Measurements from ENCODE around the gene CNGA2.
"Not testable (repeated sequence)": the region's sequence is repeated elsewhere in the genome, so short reads cannot be mapped to it uniquely, and the experiment has no call there.

CNGA2 gene

GRCh38 chrX:151734446-151734845 lies at the start of gene CNGA2:
Gene CNGA2 (plus strand): TSS chrX:151734746. CDS start chrX:151738484, 3,738 bp downstream.
- no peaks in the 10 kb centered on the region for H3K4me1 ChIP-seq (ENCODE audit: control insufficient read depth in 2 of 2, insufficient read depth in 2 of 2, low read length in 2 of 2)
- H3K27ac ChIP-seq (ENCODE audit: low read depth in 2 of 2, low read length in 2 of 2): no peak within 1 kb of the TSS
- H3K9me3 ChIP-seq (ENCODE audit: control insufficient read depth in 2 of 2, low read length in 2 of 2): no peaks in the 10 kb centered on the region
- no peak within 1 kb of the TSS for H3K4me3 ChIP-seq (ENCODE audit: low read length in 2 of 2)
- no peak within 1 kb of the TSS for H3K9ac ChIP-seq (ENCODE audit: low read depth in 1 of 2, low read length in 2 of 2)
- H3K27me3 ChIP-seq (ENCODE audit: control insufficient read depth in 2 of 2, insufficient read depth in 2 of 2, low read length in 2 of 2): peaks cover 0 to 17% of the 10 kb centered on the region in 2 donors
- no peaks in the 10 kb centered on the region for H3K36me3 ChIP-seq (ENCODE audit: control insufficient read depth in 2 of 2, insufficient read depth in 2 of 2, low read length in 2 of 2)

- H3K27me3 ChIP-seq (ENCODE audit: control insufficient read depth in 2 of 2, insufficient read depth in 2 of 2, low read length in 2 of 2): peaks cover 0 to 6% of the 10 kb centered on the region in 2 donors
- H3K36me3 ChIP-seq (ENCODE audit: control insufficient read depth in 2 of 2, insufficient read depth in 2 of 2, low read length in 2 of 2): no peaks in the 10 kb centered on the region
- H3K27ac ChIP-seq (ENCODE audit: low read depth in 2 of 2, low read length in 2 of 2): no peak overlapping the region
- no peak overlapping the region for H3K9ac ChIP-seq (ENCODE audit: low read depth in 1 of 2, low read length in 2 of 2)
- H3K4me3 ChIP-seq (ENCODE audit: low read length in 2 of 2): no peak overlapping the region
- H3K4me1 ChIP-seq (ENCODE audit: control insufficient read depth in 2 of 2, insufficient read depth in 2 of 2, low read length in 2 of 2): no peaks in the 10 kb centered on the region
- no peaks in the 10 kb centered on the region for H3K9me3 ChIP-seq (ENCODE audit: control insufficient read depth in 2 of 2, low read length in 2 of 2)
These were observed 46.9 kb upstream of the CNGA2 start for GRCh38 chrX:151687635-151688034.

GRCh38 chrX:151688695-151689094 lies 45.9 kb upstream of the CNGA2 start:
- Histone ChIP-seq H3K4me3 (ENCODE audit: low read length in 2 of 2) (no peak overlapping the region), H3K27me3 (ENCODE audit: control insufficient read depth in 2 of 2, insufficient read depth in 2 of 2, low read length in 2 of 2) (peaks cover 0 to 5% of the 10 kb centered on the region in 2 donors), H3K36me3 (ENCODE audit: control insufficient read depth in 2 of 2, insufficient read depth in 2 of 2, low read length in 2 of 2) (no peaks in the 10 kb centered on the region), H3K27ac (ENCODE audit: low read depth in 2 of 2, low read length in 2 of 2) (no peak overlapping the region), H3K9ac (ENCODE audit: low read depth in 1 of 2, low read length in 2 of 2) (no peak overlapping the region), H3K4me1 (ENCODE audit: control insufficient read depth in 2 of 2, insufficient read depth in 2 of 2, low read length in 2 of 2) (no peaks in the 10 kb centered on the region), H3K9me3 (ENCODE audit: control insufficient read depth in 2 of 2, low read length in 2 of 2) (no peaks in the 10 kb centered on the region)

DNA sequence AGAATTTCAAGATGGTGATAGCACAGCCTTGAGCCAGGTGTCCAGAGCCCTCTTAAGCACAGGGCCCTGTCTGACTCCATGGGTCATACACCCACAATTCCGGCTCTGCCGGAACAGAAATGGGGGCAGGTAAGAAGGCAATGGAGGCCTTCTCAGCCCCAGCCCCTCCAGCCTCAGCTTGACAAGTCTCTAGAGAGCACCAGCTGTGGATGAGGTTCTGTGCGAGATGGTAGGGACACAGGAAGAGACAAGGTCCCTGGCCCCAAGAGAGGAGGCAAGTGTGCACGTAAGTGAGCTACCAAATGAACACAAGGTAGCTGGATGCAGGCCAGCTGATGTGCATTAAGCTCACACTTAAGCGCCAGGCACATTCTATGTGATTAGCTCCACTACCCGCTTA lies 41.7 kb upstream of the CNGA2 start:
- no peak overlapping the region for H3K27ac ChIP-seq (ENCODE audit: low read depth in 2 of 2, low read length in 2 of 2)
- no peaks in the 10 kb centered on the region for H3K9me3 ChIP-seq (ENCODE audit: control insufficient read depth in 2 of 2, low read length in 2 of 2)
- H3K36me3 ChIP-seq (ENCODE audit: control insufficient read depth in 2 of 2, insufficient read depth in 2 of 2, low read length in 2 of 2): no peaks in the 10 kb centered on the region
- H3K4me3 ChIP-seq (ENCODE audit: low read length in 2 of 2): no peak overlapping the region
- no peaks in the 10 kb centered on the region for H3K4me1 ChIP-seq (ENCODE audit: control insufficient read depth in 2 of 2, insufficient read depth in 2 of 2, low read length in 2 of 2)
- no peak overlapping the region for H3K9ac ChIP-seq (ENCODE audit: low read depth in 1 of 2, low read length in 2 of 2)
- peaks cover 0 to 6% of the 10 kb centered on the region in 2 donors for H3K27me3 ChIP-seq (ENCODE audit: control insufficient read depth in 2 of 2, insufficient read depth in 2 of 2, low read length in 2 of 2)

DNA sequence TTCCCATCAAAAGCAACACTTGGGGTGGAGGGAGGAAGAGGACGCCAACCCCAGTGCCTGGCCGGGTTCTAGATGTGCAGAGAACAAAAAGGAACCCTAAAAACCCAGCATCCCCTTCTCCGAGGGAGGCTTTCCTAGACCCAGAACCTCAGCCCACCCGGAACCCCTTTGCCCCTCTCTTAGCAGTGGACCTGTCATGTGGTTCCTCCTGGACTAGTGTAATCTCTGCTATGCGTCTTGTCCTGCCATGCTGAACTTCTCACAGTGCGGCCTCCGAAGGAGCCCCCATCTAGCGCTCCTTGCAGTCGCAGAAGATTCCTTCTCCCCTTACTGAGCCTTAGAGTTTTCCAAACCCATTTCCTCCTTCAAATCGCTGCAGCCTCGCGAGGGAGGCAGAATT lies 40.4 kb upstream of the CNGA2 start:
- Histone ChIP-seq H3K36me3 (ENCODE audit: control insufficient read depth in 2 of 2, insufficient read depth in 2 of 2, low read length in 2 of 2) (no peaks in the 10 kb centered on the region), H3K4me3 (ENCODE audit: low read length in 2 of 2) (no peak overlapping the region), H3K4me1 (ENCODE audit: control insufficient read depth in 2 of 2, insufficient read depth in 2 of 2, low read length in 2 of 2) (no peaks in the 10 kb centered on the region), H3K27ac (ENCODE audit: low read depth in 2 of 2, low read length in 2 of 2) (no peak overlapping the region), H3K9me3 (ENCODE audit: control insufficient read depth in 2 of 2, low read length in 2 of 2) (no peaks in the 10 kb centered on the region), H3K9ac (ENCODE audit: low read depth in 1 of 2, low read length in 2 of 2) (no peak overlapping the region), H3K27me3 (ENCODE audit: control insufficient read depth in 2 of 2, insufficient read depth in 2 of 2, low read length in 2 of 2) (peaks cover 0 to 6% of the 10 kb centered on the region in 2 donors)

- Histone ChIP-seq H3K9me3 (ENCODE audit: control insufficient read depth in 2 of 2, low read length in 2 of 2) (no peaks in the 10 kb centered on the region), H3K27ac (ENCODE audit: low read depth in 2 of 2, low read length in 2 of 2) (no peak within 1 kb of the TSS), H3K4me1 (ENCODE audit: control insufficient read depth in 2 of 2, insufficient read depth in 2 of 2, low read length in 2 of 2) (no peaks in the 10 kb centered on the region), H3K4me3 (ENCODE audit: low read length in 2 of 2) (no peak within 1 kb of the TSS), H3K36me3 (ENCODE audit: control insufficient read depth in 2 of 2, insufficient read depth in 2 of 2, low read length in 2 of 2) (no peaks in the 10 kb centered on the region), H3K9ac (ENCODE audit: low read depth in 1 of 2, low read length in 2 of 2) (no peak within 1 kb of the TSS), H3K27me3 (ENCODE audit: control insufficient read depth in 2 of 2, insufficient read depth in 2 of 2, low read length in 2 of 2) (peaks cover 0 to 6% of the 10 kb centered on the region in 2 donors)
These were observed 39.6 kb upstream of the CNGA2 start, which contains the start of gene PRRG3 for GRCh38 chrX:151694661-151695582. Gene PRRG3 (plus strand): TSS chrX:151695458. CDS start chrX:151698815, 3,357 bp downstream.

DNA sequence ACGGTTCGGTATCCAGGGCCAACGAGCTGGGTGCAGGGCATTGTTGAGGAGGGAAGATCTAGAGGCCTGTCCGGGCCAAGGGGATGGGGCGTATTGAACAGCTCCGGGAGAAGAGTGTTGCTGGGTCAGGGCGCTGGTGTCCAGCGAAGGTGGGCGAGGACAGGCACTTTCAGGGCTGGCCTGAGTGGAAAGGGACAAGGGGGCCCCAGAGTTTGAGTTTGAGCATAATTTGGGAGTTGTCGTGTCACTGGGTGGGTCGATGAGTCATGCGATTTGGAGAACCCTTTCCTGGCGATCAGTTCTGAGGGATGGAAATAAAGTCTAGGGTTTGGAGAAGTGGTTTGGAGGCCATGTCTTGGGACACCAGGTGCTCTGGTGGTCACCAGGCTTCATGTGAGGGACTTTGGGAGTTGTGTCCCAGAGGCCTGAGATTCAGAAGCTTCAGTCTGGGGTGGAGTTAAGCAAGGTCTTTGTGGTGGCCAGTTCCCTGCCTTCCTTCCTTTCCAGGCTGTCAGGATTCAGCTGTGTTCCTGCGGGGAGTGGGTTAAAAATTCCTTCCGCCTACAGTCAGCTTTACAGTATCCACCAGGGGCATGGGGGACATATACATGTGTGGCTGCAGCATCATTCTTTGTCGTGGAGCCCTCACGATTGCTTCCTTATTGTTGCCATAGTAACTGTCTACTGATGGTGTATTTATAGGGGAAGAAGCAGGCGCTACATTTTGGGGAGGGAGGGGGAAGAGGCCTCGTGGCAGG lies 38.8 kb upstream of the CNGA2 start:
- Histone ChIP-seq H3K9me3 (ENCODE audit: control insufficient read depth in 2 of 2, low read length in 2 of 2) (no peaks in the 10 kb centered on the region), H3K27me3 (ENCODE audit: control insufficient read depth in 2 of 2, insufficient read depth in 2 of 2, low read length in 2 of 2) (peaks cover 0 to 6% of the 10 kb centered on the region in 2 donors), H3K27ac (ENCODE audit: low read depth in 2 of 2, low read length in 2 of 2) (no peak overlapping the region), H3K4me3 (ENCODE audit: low read length in 2 of 2) (no peak overlapping the region), H3K9ac (ENCODE audit: low read depth in 1 of 2, low read length in 2 of 2) (no peak overlapping the region), H3K4me1 (ENCODE audit: control insufficient read depth in 2 of 2, insufficient read depth in 2 of 2, low read length in 2 of 2) (no peaks in the 10 kb centered on the region), H3K36me3 (ENCODE audit: control insufficient read depth in 2 of 2, insufficient read depth in 2 of 2, low read length in 2 of 2) (no peaks in the 10 kb centered on the region)

- not testable (repeated sequence) for H3K9me3 ChIP-seq (ENCODE audit: control insufficient read depth in 2 of 2, low read length in 2 of 2)
These were observed 37.5 kb upstream of the CNGA2 start for GRCh38 chrX:151697082-151697481.

GRCh38 chrX:151697522-151697921 lies 37.0 kb upstream of the CNGA2 start:
- Histone ChIP-seq H3K27ac (ENCODE audit: low read depth in 2 of 2, low read length in 2 of 2) (no peak overlapping the region), H3K27me3 (ENCODE audit: control insufficient read depth in 2 of 2, insufficient read depth in 2 of 2, low read length in 2 of 2) (peaks cover 0 to 6% of the 10 kb centered on the region in 2 donors), H3K36me3 (ENCODE audit: control insufficient read depth in 2 of 2, insufficient read depth in 2 of 2, low read length in 2 of 2) (no peaks in the 10 kb centered on the region), H3K4me3 (ENCODE audit: low read length in 2 of 2) (no peak overlapping the region), H3K4me1 (ENCODE audit: control insufficient read depth in 2 of 2, insufficient read depth in 2 of 2, low read length in 2 of 2) (no peaks in the 10 kb centered on the region), H3K9me3 (ENCODE audit: control insufficient read depth in 2 of 2, low read length in 2 of 2) (no peaks in the 10 kb centered on the region), H3K9ac (ENCODE audit: low read depth in 1 of 2, low read length in 2 of 2) (no peak overlapping the region)

More at GRCh38 chrX:151697082-151697481, 37.5 kb upstream of the CNGA2 start:
- H3K9ac ChIP-seq (ENCODE audit: low read depth in 1 of 2, low read length in 2 of 2); H3K27me3 ChIP-seq (ENCODE audit: control insufficient read depth in 2 of 2, insufficient read depth in 2 of 2, low read length in 2 of 2); H3K4me1 ChIP-seq (ENCODE audit: control insufficient read depth in 2 of 2, insufficient read depth in 2 of 2, low read length in 2 of 2); H3K27ac ChIP-seq (ENCODE audit: low read depth in 2 of 2, low read length in 2 of 2); H3K4me3 ChIP-seq (ENCODE audit: low read length in 2 of 2); H3K36me3 ChIP-seq (ENCODE audit: control insufficient read depth in 2 of 2, insufficient read depth in 2 of 2, low read length in 2 of 2): not testable (repeated sequence)

DNA sequence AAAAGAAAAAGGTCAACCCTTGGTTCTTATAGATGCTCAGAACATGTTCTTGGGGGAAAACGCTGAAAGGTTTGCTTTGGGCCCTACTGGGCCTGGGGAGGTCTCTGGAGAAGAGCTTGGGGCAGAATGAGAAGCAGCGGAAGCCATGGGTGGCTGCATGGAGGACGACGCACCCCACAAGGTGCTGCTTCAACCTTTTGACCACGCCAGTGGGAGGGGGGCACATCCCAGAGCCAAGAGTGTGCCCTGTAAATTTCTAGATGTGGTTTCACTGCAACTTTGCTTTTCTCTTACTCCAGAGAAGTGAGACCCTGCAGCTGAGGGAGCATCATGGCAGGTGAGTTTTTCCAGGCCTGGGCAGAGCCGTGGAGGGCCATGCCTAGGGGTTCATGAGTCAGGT lies 36.1 kb upstream of the CNGA2 start:
- H3K36me3 ChIP-seq (ENCODE audit: control insufficient read depth in 2 of 2, insufficient read depth in 2 of 2, low read length in 2 of 2): no peaks in the 10 kb centered on the region
- H3K27ac ChIP-seq (ENCODE audit: low read depth in 2 of 2, low read length in 2 of 2): no peak overlapping the region
- H3K9ac ChIP-seq (ENCODE audit: low read depth in 1 of 2, low read length in 2 of 2): no peak overlapping the region

More for the DNA sequence above, 36.1 kb upstream of the CNGA2 start:
- Histone ChIP-seq H3K4me1 (ENCODE audit: control insufficient read depth in 2 of 2, insufficient read depth in 2 of 2, low read length in 2 of 2) (no peaks in the 10 kb centered on the region), H3K27me3 (ENCODE audit: control insufficient read depth in 2 of 2, insufficient read depth in 2 of 2, low read length in 2 of 2) (peaks cover 0 to 4% of the 10 kb centered on the region in 2 donors), H3K4me3 (ENCODE audit: low read length in 2 of 2) (no peak overlapping the region), H3K9me3 (ENCODE audit: control insufficient read depth in 2 of 2, low read length in 2 of 2) (no peaks in the 10 kb centered on the region)

Measured in mucosa of rectum (tissue), 2 donors.